GDM1 (cell line): ENCODE data around the gene UNKL.

Source experiments
- DNase-seq: peaks from one replicate; lab custom pipeline; 2025; lab: John Stamatoyannopoulos, UW

UNKL gene

DNA sequence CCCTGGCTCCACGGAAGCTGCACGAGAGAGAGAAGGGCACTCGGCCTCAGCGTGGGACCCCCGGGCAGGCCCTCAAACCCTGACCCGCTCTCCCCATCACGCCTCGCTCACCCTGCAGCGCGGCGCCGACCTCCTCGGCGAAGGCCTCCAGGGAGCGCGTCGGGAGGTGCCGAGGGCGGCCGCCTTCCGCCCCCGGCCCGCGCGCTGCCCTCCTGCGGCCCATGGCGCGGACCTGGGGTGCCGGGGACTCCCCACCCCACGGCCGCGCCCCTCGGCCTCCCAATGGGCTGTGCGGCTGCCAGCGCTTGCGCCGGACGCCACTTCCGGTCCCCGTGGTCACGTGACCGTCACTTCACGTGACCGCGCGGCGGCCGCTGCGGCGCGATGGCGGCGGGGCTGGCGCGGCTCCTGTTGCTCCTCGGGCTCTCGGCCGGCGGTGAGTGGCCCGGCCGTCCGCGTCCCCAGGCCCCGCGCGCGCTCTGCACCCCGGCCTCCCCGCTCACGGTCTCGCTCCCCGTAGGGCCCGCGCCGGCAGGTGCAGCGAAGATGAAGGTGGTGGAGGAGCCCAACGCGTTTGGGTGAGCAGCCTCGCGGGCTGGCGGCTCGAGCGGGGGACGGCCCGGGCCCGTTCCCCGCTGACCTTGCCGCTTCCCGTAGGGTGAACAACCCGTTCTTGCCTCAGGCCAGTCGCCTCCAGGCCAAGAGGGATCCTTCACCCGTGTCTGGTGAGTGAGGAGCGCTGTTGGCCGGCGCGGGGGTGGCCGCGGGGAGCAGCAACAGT, 62.7 kb downstream of the UNKL start, which contains the start of the genes GNPTG and TSR3:
Gene GNPTG (plus strand): TSS at position 350 of the 781 bp plus-strand sequence. CDS start 35 bp downstream, at position 385.
Gene TSR3 (minus strand): TSS at position 297 of the 781 bp plus-strand sequence. CDS start 74 bp downstream, at position 223.
- DNase-seq = peak; percentile 86

DNA sequence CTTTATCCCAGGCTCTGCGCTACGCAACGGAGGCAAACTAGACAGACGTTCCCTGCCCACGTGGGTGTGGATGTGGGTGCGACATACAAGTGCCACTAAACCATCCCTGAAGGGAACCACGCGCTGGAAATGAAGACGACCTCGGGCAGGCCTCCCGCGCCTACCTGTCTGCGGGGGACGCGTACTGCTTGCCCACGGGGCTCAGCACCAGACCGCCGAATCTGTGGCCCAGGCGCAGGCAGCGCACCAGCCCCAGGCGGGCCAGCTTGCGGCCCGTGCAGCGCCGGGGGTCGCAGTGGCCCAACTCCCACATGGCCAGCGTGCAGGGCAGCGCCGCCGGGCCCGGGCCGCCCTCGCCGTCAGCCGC, 63.3 kb downstream of the UNKL start:
- no peak for DNase-seq

DNA sequence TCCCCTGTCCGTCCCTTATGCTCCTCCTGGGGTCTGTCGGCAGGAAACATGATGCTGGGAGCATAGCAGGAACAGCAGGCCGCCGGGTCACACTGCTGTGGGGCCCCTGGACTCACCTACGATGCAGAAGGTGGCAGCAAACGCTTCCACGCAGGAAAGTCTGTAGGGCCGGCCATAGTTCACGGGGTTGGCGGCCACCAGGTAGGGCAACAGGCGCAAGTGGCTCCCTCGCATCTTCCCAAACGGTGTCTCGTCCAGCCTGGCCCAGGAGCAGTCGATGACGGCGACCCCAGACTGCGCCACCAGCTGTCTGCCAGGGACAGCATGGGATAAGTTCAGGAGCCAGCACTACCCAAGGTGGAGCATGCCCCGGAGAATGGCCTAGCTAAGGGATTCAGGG, 63.8 kb downstream of the UNKL start:
- DNase-seq = no peak

DNA sequence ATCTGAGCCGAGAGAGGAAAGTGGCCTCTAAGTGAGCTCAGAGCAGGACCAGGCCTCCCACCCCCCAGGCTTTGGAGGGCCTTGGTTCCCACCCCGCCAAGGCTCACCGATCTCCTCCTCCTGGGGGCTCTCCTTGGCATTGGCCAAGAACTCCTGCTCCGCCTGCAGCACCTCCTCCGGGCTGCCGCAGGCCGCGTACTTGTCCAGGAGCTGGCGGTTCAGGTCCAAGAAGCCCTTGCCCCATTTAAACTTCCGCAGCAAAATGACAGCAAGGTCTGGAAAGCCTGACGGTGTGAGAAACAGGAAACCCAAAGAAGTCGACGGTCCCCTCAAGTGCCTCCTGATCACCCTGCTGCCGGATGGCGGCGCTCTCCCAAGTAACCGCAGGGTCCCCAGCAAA, 64.6 kb downstream of the UNKL start:
- DNase-seq = no peak

DNA sequence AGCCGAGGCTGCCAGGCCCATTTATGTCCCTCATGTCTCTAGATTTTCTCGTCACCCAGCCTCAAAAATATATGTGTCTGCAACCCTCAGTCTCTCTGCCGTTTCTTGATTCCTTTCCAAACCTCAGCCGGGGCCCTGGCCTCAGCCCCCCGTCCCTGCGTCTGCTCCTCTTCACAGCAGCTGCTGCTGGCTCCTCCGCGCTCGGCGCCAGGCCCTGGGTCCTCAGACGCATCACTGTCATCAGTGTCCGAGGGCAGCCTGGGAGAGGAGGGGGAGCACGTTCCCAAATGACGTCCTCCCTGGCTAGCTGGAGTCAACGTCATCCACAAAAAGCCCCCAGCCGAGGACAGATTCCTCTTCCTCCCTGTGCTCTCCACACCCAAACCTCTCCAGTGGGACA, 65.2 kb downstream of the UNKL start:
- no peak for DNase-seq

DNA sequence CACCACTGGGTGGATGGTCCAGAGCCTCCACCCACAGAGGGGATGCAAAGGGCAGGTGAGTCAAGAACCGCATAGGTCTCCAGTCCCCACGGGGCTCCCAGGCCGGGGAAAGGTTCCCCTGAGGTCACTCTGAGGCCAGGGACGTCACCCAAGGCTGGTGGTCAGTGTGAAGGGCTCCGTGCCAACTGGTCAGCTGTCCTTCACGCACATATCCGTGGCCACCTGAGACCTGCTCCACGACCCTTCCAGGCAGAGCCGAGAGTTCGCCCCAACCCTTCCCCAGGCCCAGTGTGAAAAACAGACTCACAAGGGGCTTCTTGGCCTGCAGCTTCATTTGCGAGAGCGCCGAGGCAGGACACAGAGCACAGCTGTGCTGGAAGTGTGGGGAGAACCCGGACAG, 65.6 kb downstream of the UNKL start:
- DNase-seq = no peak

DNA sequence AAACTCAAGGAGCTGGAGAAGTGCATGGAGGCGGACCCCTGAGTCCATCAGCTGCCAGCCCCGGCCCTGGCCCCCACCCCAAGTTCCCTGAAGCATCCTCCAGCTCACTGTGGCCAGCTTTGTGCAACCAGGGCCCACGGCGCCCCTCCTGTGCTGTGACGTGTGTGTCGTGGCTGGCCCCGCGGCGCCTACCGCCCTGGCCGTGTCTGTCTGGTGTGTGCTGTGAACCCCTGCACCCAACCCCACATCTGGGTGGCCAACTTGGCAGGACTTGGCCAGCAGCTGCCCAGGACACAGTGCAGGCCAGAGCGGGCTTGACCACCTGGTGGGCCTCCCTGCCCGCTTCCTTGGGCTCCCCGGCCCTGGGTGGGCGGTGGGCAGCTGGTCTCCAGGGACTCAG, 66.1 kb downstream of the UNKL start:
- DNase-seq = no peak

DNA sequence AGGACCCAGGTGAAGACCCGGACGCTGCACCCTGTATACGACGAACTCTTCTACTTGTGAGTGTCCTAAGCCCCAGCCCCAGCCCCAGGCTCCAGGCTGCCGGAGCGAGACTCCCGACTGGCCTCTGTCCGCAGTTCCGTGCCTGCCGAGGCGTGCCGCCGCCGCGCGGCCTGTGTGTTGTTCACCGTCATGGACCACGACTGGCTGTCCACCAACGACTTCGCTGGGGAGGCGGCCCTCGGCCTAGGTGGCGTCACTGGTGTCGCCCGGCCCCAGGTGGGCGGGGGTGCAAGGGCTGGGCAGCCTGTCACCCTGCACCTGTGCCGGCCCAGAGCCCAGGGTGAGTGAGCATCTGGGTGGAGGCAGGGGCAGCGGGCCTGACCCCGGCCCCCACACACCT, 66.5 kb downstream of the UNKL start:
- no peak for DNase-seq

DNA sequence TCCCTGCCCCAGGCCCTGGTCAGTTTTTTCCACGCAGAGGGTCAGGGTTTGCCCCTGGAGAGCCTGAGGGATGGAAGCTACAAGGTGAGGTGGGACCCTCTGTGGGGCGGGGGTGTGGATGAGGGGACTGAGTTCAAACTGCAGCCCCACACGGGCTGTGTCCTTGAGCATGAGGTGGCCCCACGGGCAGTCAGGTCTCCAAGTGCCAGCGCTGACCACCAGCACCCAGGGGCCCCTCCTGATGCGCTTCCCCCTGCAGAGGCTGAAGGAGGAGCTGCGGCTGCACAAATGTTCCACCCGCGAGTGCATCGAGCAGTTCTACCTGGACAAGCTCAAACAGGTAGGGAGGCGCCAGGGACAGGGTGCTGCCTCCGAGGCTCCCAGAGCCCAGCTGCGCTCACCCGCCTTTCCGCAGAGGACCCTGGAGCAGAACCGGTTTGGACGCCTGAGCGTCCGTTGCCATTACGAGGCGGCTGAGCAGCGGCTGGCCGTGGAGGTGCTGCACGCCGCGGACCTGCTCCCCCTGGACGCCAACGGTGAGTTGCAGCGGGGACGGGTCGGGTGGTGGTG, 67.1 kb downstream of the UNKL start:
- DNase-seq = no peak

DNA sequence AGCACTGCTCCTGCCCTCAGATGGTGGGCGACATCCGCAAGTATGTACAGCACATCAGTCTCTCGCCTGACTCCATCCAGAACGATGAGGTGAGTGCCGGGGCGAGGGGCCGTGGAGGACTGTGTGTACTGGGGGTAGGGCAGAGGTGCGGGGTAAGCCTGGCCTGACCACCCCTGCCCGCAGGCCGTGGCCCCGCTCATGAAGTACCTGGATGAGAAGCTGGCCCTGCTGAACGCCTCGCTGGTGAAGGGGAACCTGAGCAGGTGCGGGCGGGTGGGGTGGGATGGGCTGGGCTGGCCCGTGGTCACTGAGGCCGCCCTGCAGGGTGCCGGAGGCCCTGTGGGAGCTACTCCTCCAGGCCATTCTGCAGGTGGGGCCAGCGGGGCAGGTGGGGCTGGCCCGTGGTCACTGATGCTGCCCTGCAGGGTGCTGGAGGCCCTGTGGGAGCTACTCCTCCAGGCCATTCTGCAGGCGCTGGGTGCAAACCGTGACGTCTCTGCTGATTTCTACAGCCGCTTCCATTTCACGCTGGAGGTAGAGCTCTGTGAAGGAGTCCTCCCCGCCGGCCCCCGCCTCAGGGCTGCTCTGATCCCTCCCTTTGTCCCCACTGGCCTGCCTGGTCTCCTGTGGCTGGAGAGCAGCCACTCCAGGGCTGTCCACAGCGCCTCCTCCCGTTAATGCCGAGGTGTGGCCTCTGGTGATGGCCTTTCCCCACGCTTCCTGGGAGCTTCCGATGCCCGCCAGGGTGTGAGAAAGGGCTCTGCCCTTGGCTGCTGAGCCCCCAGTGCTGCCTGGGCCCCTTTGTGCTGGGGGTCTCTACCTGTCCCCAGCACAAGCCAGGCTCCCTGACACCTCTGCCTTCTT, 67.8 kb downstream of the UNKL start:
- no peak for DNase-seq

DNA sequence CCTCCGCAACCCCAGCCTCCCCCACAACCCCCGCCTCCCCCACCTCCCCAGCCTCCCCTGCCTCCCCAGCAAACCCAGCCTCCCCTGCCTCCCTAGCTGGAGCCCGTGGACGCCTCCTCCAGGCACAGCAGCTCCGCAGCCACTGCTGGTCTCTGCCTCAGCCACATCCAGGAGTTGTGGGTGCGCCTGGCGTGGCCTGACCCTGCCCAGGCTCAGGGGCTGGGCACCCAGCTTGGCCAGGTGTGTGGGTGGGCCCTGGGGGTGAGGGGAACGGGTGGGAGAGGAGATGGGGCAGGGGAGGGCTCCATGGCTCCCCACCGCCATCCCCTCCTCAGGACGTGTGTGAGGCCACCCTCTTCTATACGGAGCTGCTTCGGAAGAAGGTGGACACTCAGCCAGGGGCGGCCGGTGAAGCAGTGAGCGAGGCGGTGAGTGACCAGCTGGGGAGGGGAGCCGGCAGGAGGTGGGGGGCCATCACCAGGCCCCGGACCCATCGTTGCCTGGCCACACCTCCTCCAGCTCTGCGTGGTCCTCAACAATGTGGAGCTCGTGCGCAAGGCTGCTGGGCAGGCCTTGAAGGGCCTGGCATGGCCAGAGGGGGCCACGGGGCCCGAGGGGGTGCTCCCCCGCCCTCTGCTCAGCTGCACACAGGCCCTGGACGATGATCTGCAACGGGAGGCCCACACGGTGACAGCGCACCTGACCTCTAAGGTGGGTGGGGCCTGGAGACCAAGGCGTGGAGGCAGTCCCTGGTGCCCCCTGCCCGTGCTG, 68.7 kb downstream of the UNKL start:
- DNase-seq = no peak

DNA sequence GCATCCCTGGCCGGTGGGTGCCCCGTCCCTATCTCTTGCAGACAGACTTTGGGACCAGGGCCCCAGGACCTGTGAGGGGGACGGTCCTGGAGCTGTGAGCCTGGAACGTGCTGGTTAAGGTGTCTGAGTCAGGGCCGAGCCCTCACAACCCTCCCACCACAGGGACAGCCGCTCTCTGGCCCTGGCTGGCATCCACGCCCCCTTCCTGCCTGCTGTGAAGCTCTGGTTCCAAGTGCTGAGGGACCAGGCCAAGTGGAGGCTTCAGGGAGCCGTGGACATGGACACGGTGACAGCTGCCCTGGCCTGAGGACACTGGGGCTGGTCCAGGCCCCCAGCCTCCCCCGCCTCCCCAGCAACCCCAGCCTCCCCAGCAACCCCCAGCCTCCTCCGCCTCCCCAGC, 69.4 kb downstream of the UNKL start:
- DNase-seq = no peak

DNA sequence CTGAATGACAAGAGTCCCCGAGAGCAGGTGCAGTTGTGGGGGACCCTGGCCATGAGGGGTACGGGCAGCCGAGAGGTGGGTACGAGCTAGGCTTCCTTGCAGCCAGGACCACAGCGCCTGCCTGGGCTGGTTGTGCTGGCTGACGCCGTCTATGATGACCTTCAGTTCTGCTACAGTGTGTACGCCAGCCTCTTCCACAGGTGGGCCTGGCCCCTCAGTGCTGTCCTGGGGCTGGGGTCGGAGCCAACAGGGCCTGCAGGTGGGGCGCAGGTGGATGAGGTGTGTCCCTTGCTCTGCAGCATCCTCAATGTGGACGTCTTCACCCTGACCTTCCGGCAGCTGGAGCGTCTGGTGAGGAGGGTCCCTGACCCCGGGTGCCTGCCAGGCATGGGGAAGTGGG, 70.0 kb downstream of the UNKL start:
- DNase-seq = no peak

DNA sequence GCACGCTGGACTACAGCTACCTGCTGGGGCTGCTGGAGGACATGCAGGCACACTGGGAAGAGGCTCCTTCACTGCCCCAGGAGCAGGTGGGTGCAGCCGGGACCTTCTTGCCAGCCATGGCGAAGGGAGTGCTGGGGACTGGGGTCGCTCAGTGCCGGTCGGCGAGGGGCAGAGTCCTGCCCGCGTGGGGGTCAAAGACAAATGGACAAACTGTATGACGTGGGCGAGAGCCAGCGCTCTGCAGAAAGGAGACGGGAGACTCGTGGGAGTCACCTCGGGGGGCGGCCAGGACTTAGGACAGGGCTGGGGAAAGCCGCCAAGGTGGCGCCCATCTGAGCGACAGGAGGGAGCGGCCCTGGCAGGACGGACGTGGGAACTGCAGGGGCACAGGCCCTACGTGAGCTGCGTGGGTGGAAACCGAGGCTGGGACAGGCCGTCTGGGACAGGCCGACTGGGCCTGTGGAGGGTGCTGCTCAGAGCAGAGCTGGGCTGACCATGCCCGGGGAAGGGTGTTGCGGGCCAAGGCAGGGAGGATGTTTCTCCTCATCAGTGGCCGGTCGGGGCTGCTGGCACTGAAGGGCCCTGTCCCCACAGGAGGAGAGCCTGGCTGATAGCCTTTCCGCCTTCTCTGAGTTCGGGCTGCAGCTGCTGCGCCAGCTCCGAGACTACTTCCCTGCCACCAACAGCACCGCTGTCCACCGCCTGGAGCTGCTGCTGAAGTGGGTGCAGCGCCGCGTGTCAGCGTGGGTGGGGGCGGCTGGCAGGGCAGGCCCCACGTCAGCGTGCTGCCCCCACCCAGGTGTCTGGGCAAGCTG, 70.9 kb downstream of the UNKL start:
- no peak for DNase-seq

DNA sequence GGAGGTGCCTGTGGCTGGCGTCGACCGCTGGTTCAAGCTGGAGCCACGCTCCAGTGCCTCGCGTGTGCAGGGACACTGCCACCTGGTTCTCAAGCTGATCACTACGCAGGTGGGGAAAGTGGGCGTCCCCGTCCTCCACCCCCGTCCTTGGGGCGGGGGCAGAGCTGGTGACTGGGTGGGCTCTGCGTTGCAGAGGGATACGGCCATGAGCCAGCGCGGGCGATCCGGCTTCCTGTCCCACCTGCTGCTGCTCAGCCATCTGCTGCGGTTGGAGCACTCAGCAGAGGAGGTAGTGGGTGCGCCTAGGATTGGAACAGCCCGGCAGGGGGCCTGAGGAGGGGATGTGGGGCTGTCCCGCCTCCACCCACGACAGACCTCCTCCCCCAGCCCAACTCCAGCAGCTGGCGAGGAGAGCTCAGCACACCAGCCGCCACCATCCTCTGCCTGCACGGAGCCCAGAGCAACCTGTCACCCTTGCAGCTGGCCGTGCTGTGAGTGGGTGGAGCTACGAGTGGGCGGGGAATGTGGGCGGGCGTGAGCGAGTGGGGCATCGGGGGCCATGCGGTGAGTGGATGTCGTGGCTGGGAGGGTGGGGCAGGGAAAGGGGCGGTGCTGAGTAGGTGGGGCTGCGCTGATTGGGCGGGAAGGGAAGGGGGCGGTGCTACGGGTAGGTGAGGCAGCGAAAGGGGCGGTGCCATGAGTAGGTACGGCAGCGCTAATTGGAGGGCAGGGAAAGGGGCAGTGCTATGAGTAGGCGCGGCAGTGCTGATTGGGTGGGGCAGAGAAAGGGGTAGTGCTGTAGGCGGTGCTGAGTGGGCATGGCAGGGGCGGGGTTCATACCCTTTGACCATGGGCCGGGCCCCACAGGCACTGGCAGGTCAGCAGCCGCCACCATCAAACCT, 71.7 kb downstream of the UNKL start:
- DNase-seq = peak; percentile 99

DNA sequence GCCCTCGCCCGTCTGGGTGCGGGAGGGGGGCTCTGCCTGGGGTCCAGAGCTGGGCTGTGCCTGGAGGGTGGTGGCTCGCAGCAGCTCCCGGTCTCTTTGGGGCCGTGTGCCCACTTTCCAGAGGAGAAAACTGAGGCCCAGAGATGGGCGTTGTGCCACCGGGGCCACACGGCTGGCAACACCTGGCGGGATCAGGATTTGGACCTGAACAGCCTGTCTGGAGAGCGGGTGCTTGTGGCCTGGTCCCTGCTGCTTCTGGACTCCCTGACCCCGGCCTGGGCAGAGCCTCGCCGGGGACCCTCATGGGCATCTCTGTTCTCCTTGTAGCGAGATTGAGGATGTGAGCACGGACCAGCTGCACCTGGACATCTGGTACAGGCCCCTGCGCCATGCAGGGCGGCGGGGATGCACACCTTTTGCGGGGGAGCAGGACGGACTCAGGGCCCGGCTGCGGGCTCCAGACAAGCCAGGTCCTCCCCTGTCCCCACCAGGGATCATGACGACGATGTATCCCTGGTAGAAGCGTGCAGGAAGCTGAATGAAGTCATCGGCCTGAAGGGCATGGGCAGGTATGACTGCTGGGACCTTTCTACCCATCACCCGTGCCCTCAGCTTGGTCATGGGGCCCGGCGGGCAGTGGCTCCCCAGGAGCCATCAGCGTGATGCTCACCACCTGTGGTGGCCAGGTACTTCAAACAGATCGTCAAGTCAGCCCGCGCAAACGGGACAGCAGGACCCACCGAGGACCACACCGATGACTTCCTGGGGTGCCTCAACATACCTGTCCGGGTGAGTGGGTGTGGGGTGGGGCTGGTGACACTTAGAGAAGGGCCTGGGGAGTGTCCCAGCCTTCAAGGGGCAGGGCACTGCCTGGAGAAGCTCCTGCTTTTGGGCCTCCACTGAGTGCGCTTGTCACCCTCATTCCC, 72.7 kb downstream of the UNKL start:
- no peak for DNase-seq

DNA sequence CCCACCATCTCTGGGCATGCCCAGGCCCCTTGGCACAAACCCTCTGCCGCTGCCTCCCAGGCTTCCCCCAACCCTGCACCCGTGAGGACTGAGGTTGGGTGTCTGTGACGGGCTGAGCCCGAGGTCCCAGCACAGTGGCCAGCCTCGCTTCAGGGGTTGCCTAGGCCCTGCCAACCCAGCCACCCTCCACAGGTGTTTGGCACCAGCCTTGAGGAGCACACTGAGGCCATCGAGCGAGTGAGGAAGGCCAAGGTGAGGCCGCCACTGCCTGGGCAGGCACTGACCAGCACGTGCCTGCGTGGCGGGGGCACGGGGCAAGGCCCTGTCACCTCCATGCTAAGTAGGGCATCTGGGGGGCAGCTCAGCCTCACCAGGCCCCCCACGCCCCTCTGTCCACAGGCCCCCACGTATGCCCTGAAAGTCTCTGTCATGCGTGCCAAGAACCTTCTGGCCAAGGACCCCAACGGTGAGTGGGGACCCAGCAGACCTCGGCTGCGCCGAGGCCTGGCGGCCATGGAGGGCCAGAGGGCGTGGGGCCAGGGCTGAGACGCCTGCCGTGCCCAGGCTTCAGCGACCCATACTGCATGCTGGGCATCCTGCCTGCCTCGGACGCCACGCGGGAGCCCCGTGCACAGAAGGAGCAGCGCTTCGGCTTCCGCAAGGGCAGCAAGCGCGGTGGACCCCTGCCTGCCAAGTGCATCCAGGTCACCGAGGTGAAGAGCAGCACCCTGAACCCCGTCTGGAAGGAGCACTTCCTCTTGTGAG, 73.6 kb downstream of the UNKL start:
- no peak for DNase-seq
